K562 (cell line): ENCODE data around the gene SLC7A1. TPM values are rescaled to one million over a fixed set of nuclear protein-coding genes. Genes with fewer than 3 reads are reported as not detected.

ENCODE experiments used
- ATAC-seq: fragments of 200-7000 bp; cut with Tn5 transposase; 3 replicates; pipeline ENCODE4 v1.9.1; 2020; ENCODE audit warnings: moderate library complexity
- BruUV-seq: library from RNA; stranded (reverse); fragments of 400-500 nt; replicated peaks from 2 replicates; lab custom pipeline; 2021; lab: Mats Ljungman, UMichigan
- CTCF ChIA-PET: fragments of 300-600 bp; formaldehyde crosslinking; extraction: SDS; loops from one replicate; lab custom pipeline; 2021; ENCODE audit warnings: low intra/inter-chr PET ratio; lab: Yijun Ruan, JAX
- POLR2A ChIA-PET: fragments of 300-600, 350-650 bp; sonication (Branson Sonifier 250); formaldehyde crosslinking; extraction: SDS; loops from one replicate; lab custom pipeline; 2021; ENCODE audit warnings: antibody characterized with exemption, inconsistent platforms; lab: Yijun Ruan, JAX
- DNase-seq, 4 experiments: peaks; one replicate each; pipeline versions ENCODE4 v3.0.0 to v3.0.0-alpha.2; 2011 to 2018; ENCODE audit warnings: low spot score in 3 of 4, mixed read lengths in 3 of 4; ENCODE audit errors: extremely low read depth in 1 of 4
- FAIRE-seq: peaks from 2 replicates; lab custom pipeline; 2011; peaks lifted over from hg19 to GRCh38; lab: Jason Lieb, UNC
- H2AFZ ChIP-seq: 2 replicates; pipeline ENCODE4 v1.6.0; 2011; ENCODE audit warnings: low read depth, low read length, control low read depth, inconsistent platforms
- H3K27ac ChIP-seq: fragments of 200-600 bp; 3 replicates; pipeline ENCODE4 v1.8.0; 2011; ENCODE audit warnings: low read depth, mild to moderate bottlenecking, control low read depth, inconsistent platforms, low read length, moderate library complexity, mixed read lengths; ENCODE audit errors: extremely low read depth
- H3K27me3 ChIP-seq, 2 experiments: fragments of 300-600 bp in 1 of 2; 2 replicates in 1 of 2; 3 replicates in 1 of 2; pipeline versions ENCODE4 v1.6.0 to v1.8.0; 2011; ENCODE audit warnings: inconsistent platforms in 2 of 2, low read length in 2 of 2, mild to moderate bottlenecking in 1 of 2, mixed read lengths in 1 of 2, moderate library complexity in 1 of 2; ENCODE audit not compliant: control insufficient read depth in 2 of 2, insufficient read depth in 2 of 2
- H3K36me3 ChIP-seq: fragments of 300-600 bp; 3 replicates; pipeline ENCODE4 v1.8.0; 2011; ENCODE audit warnings: mild to moderate bottlenecking, low read length, inconsistent platforms; ENCODE audit not compliant: control insufficient read depth, insufficient read depth
- H3K4me1 ChIP-seq, 2 experiments: fragments of 200-600 bp in 1 of 2; replicated peaks in 1 of 2; 2 replicates in 1 of 2; 3 replicates in 1 of 2; pipeline versions ENCODE4 v1.5.1 to v1.8.0; 2011; ENCODE audit warnings: inconsistent platforms in 2 of 2, low read length in 2 of 2, mild to moderate bottlenecking in 1 of 2, mixed read lengths in 1 of 2, moderate library complexity in 1 of 2; ENCODE audit not compliant: control insufficient read depth in 2 of 2, insufficient read depth in 2 of 2
- H3K4me2 ChIP-seq: 2 replicates; pipeline ENCODE4 v1.6.1; 2011; ENCODE audit warnings: low read length, control low read depth, inconsistent platforms, mixed read lengths; ENCODE audit not compliant: insufficient read depth
- H3K4me3 ChIP-seq: fragments of 200-600 bp; sonication (generic), shearing (Covaris generic); 2 replicates; pipeline ENCODE4 v1.5.1; 2016; ENCODE audit warnings: control low read depth, inconsistent platforms
- H3K79me2 ChIP-seq: fragments of 200-600 bp; 3 replicates; pipeline ENCODE4 v1.8.0; 2011; ENCODE audit warnings: low read length, inconsistent platforms; ENCODE audit not compliant: control insufficient read depth, insufficient read depth
- H3K9ac ChIP-seq, 2 experiments: 2 replicates each; pipeline versions ENCODE4 v1.6.0 to v1.6.1; 2011; ENCODE audit warnings: low read depth in 2 of 2, low read length in 2 of 2, control low read depth in 1 of 2, inconsistent platforms in 1 of 2, mild to moderate bottlenecking in 1 of 2, mixed read lengths in 1 of 2; ENCODE audit not compliant: insufficient read depth in 1 of 2
- H3K9me1 ChIP-seq: one replicate; pipeline ENCODE4 v1.6.0; 2011; ENCODE audit warnings: inconsistent platforms, mild to moderate bottlenecking, low read length, moderate library complexity; ENCODE audit not compliant: control insufficient read depth, insufficient read depth
- H3K9me3 ChIP-seq: replicated peaks from 2 replicates; pipeline ENCODE4 v1.5.1; 2011; ENCODE audit warnings: low read depth, low read length, inconsistent platforms; ENCODE audit not compliant: control insufficient read depth, insufficient read depth
- H4K20me1 ChIP-seq: replicated peaks from 2 replicates; pipeline ENCODE4 v1.6.1; 2011; ENCODE audit warnings: low read length, inconsistent platforms, mixed read lengths; ENCODE audit not compliant: control insufficient read depth, insufficient read depth
- ARID3B ChIP-seq: fragments of 250-450 bp; sonication (Bioruptor Pico); IDR thresholded peaks from 2 replicates; pipeline ENCODE4 v1.4.0; 2020; ENCODE audit warnings: borderline replicate concordance
- CEBPG ChIP-seq, 3 experiments: fragments of 200-800 bp in 1 of 3; sonication (Bioruptor generic) in 1 of 3; sonication (generic) in 1 of 3; formaldehyde crosslinking in 1 of 3; IDR thresholded peaks in 2 of 3; conservative IDR thresholded peaks in 1 of 3; 2 replicates each; pipeline versions ENCODE4 v1.6.1 to v1.8.0; 2016 to 2022; ENCODE audit warnings: missing compliant biosample characterization in 2 of 3, missing genetic modification characterization in 2 of 3, mild to moderate bottlenecking in 1 of 3, missing genetic modification reagents in 1 of 3
- HMBOX1 ChIP-seq: sonication (generic); IDR thresholded peaks from 2 replicates; pipeline ENCODE4 v1.6.1; 2016
- MTA1 ChIP-seq: fragments of 450-650 bp; IDR thresholded peaks from 2 replicates; pipeline ENCODE4 v1.6.1; 2017; ENCODE audit warnings: borderline replicate concordance
- NR4A1 ChIP-seq, 2 experiments: fragments of 250-450 bp in 1 of 2; fragments of 450-650 bp in 1 of 2; sonication (Bioruptor Pico) in 1 of 2; IDR thresholded peaks; 2 replicates each; pipeline versions ENCODE4 v1.4.0 to v1.6.1; 2016 to 2020; ENCODE audit warnings: mild to moderate bottlenecking in 2 of 2, missing compliant biosample characterization in 1 of 2, missing genetic modification characterization in 1 of 2, moderate library complexity in 1 of 2
- RAD51 ChIP-seq: fragments of 450-650 bp; IDR thresholded peaks from 2 replicates; pipeline ENCODE4 v1.7.1; 2016; ENCODE audit warnings: low read depth, mild to moderate bottlenecking, borderline replicate concordance
- TOE1 ChIP-seq, 2 experiments: fragments of 450-650 bp in 1 of 2; sonication (generic) in 1 of 2; formaldehyde crosslinking in 1 of 2; IDR thresholded peaks; 2 replicates each; pipeline versions ENCODE4 v1.7.1 to v1.8.0; 2016 to 2022; ENCODE audit warnings: borderline replicate concordance in 2 of 2, mild to moderate bottlenecking in 2 of 2, antibody characterized with exemption in 1 of 2, inconsistent platforms in 1 of 2, low read depth in 1 of 2, missing genetic modification reagents in 1 of 2, moderate library complexity in 1 of 2
- ZNF354B ChIP-seq: fragments of 250-450 bp; sonication (Bioruptor Pico); IDR thresholded peaks from 2 replicates; pipeline ENCODE4 v1.4.0; 2020
- ZNF431 ChIP-seq: sonication (generic); formaldehyde crosslinking; IDR thresholded peaks from 2 replicates; pipeline ENCODE4 v1.8.0; 2022; ENCODE audit warnings: mild to moderate bottlenecking, missing genetic modification reagents
- WGBS: fragments of 100-300 bp; shearing (Covaris generic); methylation state at CpG from one replicate; pipeline ENCODE4 v1.1.6; 2016; ENCODE audit warnings: low coverage, mixed read lengths; ENCODE audit not compliant: insufficient coverage; ENCODE audit errors: missing lambda C conversion rate; 5-methylcytosine and 5-hydroxymethylcytosine counted together
- in situ Hi-C: fragments of 300-500 bp; cut with MboI; formaldehyde crosslinking; loops from 4 replicates; pipeline ENCODE4 v1.15.0; 2018; ENCODE audit warnings: inconsistent platforms, mixed read lengths
- intact Hi-C: fragments of 100-400 bp; cut with micrococcal nuclease; formaldehyde crosslinking; loops from 2 replicates; pipeline ENCODE4 v1.14.2; 2022
- polyA plus RNA-seq, 8 experiments: library from polyadenylated mRNA; depleted of rRNA in 4 of 8; stranded (reverse) in 5 of 8; unstranded in 3 of 8; fragments of >200 nt; fragmentation: Nextera tagmentation in 2 of 8; fragmentation: Illumina TruSeq in 1 of 8; extraction: Ambion mirVana in 2 of 8; extraction: Trizol in 1 of 8; gene quantifications; 2 replicates each; pipeline versions ENCODE4 v1.2.1 to v1.2.3, GENCODE V29; 2011 to 2014; ENCODE audit warnings: inconsistent platforms in 1 of 8, missing spikeins in 1 of 8
- total RNA-seq, 7 experiments: library from RNA; depleted of rRNA in 6 of 7; stranded (reverse); fragments of >200 nt in 6 of 7; fragmentation: Illumina TruSeq in 2 of 7; extraction: Trizol in 2 of 7; gene quantifications; 2 replicates each; pipeline versions ENCODE4 v1.2.1 to v1.2.3, GENCODE V29; 2011 to 2021; ENCODE audit warnings: low replicate concordance in 1 of 7

The SLC7A1 gene
- total and polyA plus RNA-seq, 9 of the 15 experiments (the other 6 are each of a cell fraction or from before 2014, with no cell fraction given), result 3.3 to 69.7 (median 10.8) TPM

GRCh38 chr13:29541400-29541799 is 54.1 kb downstream of the SLC7A1 start (continued):
- TF ChIP-seq ZNF354B (CRISPR knock-in tag), result no peak
- TF ChIP-seq CEBPG (CRISPR knock-in tag; IDR thresholded peaks at IDR 0.05), result no peak
- no peak for TF ChIP-seq CEBPG (tag; conservative IDR thresholded peaks at IDR 0.05 in 1 of 2, IDR thresholded peaks at IDR 0.05 in 1 of 2)
- TF ChIP-seq, all 486 proteins: peak for 0

- no peak for ATAC-seq
- in situ Hi-C loops, result no loop called here
- WGBS, result 68% methylated on average over 3 of the region's 5 CpGs
Measured at GRCh38 chr13:29540799-29541198, 54.7 kb downstream of the SLC7A1 start.

GRCh38 chr13:29540334-29540733 is 55.2 kb downstream of the SLC7A1 start:
- DNase-seq (no peak), FAIRE-seq (no peak), ATAC-seq (no peak)
- intact Hi-C loops, result no loop called here
- H3K4me3 ChIP-seq, result no peak overlapping the region
- no peaks in the 10 kb centered on the region for H3K4me1 ChIP-seq
- H2AFZ ChIP-seq, result no peak overlapping the region
- H3K27ac ChIP-seq, result no peak overlapping the region
- H3K79me2 ChIP-seq, result peaks cover 32% of the 10 kb centered on the region; the same call in 2 of the 3 replicates
- 75% methylated on average over 3 of the region's 5 CpGs for WGBS
- in situ Hi-C loops, result no loop called here
- no peak overlapping the region for H3K4me2 ChIP-seq
- no TSS peak for BruUV-seq
- ChIA-PET CTCF (no interaction called here), POLR2A (no interaction called here)
- no peaks in the 10 kb centered on the region for H3K9me3 ChIP-seq
- peaks cover 13% of the 10 kb centered on the region; the same call in 1 of the 2 replicates for H4K20me1 ChIP-seq
- no peaks in the 10 kb centered on the region for H3K9me1 ChIP-seq
- H3K27me3 ChIP-seq, result no peaks in the 10 kb centered on the region
- H3K9ac ChIP-seq, result no peak overlapping the region
- peaks cover 27% of the 10 kb centered on the region; the same call in 2 of the 3 replicates for H3K36me3 ChIP-seq
- TF ChIP-seq RAD51 (no peak), NR4A1 (CRISPR knock-in tag; IDR thresholded peaks at IDR 0.05) (no peak), NR4A1 (tag; IDR thresholded peaks at IDR 0.05) (no peak), HMBOX1 (no peak), MTA1 (no peak), ARID3B (CRISPR knock-in tag) (no peak), TOE1 (IDR thresholded peaks at IDR 0.05; ENCODE audit: borderline replicate concordance) (no peak), TOE1 (CRISPR knock-in tag; IDR thresholded peaks at IDR 0.05; ENCODE audit: borderline replicate concordance, low read depth) (no peak)

More at GRCh38 chr13:29540799-29541198, 54.7 kb downstream of the SLC7A1 start:
- peaks cover 10% of the 10 kb centered on the region; the same call in 1 of the 2 replicates for H4K20me1 ChIP-seq
- H3K36me3 ChIP-seq, result peaks cover 26% of the 10 kb centered on the region; the same call in 2 of the 3 replicates
- ChIA-PET POLR2A (no interaction called here), CTCF (no interaction called here)
- no peak for DNase-seq
- FAIRE-seq, result no peak
- intact Hi-C loops, result no loop called here
- H3K27ac ChIP-seq, result no peak overlapping the region
- peaks cover 33% of the 10 kb centered on the region; the same call in 2 of the 3 replicates for H3K79me2 ChIP-seq
- no peak overlapping the region for H2AFZ ChIP-seq
- no peaks in the 10 kb centered on the region for H3K4me1 ChIP-seq
- no peak overlapping the region for H3K4me2 ChIP-seq
- no peak overlapping the region for H3K9ac ChIP-seq
- H3K27me3 ChIP-seq, result no peaks in the 10 kb centered on the region
- no peaks in the 10 kb centered on the region for H3K9me1 ChIP-seq
- TF ChIP-seq ZNF431 (CRISPR knock-in tag), result no peak
- no peak overlapping the region for H3K4me3 ChIP-seq
- no TSS peak for BruUV-seq
- no peaks in the 10 kb centered on the region for H3K9me3 ChIP-seq
